GM18519 (cell line): ENCODE results near the gene NQO2.
"Not testable (repeated sequence)": the region's sequence is repeated elsewhere in the genome, so short reads cannot be mapped to it uniquely, and the experiment has no call there.

Source experiments
- ATAC-seq: cut with Tn5 transposase; IDR thresholded peaks from one replicate; pipeline ENCODE4 v1.9.1; 2021; ENCODE audit warnings: mild to moderate bottlenecking, moderate library complexity; ENCODE audit not compliant: unreplicated experiment, low FRiP score

The NQO2 gene

DNA sequence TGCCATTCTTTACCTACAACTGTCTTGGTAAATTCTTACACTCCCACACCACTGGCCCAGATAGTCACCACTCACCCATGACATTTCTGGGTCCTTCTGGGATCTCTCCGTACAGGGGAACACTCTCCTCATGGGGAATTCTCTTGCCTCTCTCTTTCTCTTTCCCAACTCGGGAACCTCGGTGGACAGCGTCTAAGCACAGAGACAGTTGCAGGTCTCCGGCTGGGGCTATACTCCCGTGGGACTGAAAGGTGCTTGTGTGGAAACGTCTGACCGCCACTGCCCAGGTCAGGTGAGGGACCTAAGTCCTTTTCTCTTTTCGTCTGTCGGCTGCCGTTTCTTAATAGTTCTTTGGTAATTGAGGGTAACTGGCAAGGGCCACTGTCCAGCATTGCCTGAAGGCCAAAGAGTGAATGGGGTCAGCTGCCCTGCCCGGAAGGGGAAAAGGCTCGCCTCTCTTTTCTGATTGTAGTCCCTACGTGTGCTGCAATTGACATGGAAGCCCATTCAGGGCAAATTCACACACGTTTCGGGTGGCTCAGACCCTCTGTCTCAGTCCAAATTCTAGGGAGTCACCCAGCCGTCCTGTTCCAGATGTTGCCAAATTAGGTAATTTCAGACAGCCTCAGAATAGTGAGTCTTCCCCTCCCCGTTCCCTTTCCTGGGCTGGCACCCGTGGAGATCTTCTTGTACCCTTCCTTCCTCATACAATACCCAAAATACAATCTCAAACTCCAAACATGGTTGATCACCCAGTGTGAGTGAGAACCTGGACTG, 37.4 kb downstream of the NQO2 start:
- ATAC-seq, result no peak

- ATAC-seq, result no peak
These were observed 38.1 kb downstream of the NQO2 start for GRCh38 chr6:3037638-3038365.

- ATAC-seq, result no peak
These were observed 39.7 kb downstream of the NQO2 start for GRCh38 chr6:3039384-3039783.

- no peak for ATAC-seq
These were observed 41.5 kb downstream of the NQO2 start for GRCh38 chr6:3041147-3041546.

- no peak for ATAC-seq
These were observed 41.9 kb downstream of the NQO2 start for GRCh38 chr6:3041606-3042005.

- ATAC-seq, result no peak
These were observed 45.7 kb downstream of the NQO2 start for GRCh38 chr6:3045369-3045768.

DNA sequence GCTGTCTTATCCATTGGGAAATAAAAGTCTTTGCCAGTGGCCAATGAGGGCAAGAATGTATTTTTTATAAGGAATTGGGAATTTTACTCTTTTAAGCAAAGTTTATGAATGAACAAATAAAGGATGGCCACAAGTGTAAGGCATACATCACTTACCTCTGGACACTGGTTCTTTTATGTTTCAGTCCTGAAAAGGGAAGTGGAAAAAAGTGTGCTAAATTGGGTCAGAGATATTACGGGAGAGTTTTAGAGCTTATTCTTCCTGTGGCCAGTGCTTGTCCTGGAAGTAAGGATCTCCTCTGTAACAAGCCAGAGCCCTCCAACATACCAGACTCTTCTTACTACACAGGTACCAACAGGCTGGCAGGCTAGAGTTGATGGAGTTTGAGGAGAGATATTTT, 46.1 kb downstream of the NQO2 start:
- no peak for ATAC-seq

- no peak for ATAC-seq
These were observed 46.6 kb downstream of the NQO2 start for GRCh38 chr6:3046295-3046694.

GRCh38 chr6:3048009-3048408, 48.3 kb downstream of the NQO2 start:
- ATAC-seq, result not testable (repeated sequence)

DNA sequence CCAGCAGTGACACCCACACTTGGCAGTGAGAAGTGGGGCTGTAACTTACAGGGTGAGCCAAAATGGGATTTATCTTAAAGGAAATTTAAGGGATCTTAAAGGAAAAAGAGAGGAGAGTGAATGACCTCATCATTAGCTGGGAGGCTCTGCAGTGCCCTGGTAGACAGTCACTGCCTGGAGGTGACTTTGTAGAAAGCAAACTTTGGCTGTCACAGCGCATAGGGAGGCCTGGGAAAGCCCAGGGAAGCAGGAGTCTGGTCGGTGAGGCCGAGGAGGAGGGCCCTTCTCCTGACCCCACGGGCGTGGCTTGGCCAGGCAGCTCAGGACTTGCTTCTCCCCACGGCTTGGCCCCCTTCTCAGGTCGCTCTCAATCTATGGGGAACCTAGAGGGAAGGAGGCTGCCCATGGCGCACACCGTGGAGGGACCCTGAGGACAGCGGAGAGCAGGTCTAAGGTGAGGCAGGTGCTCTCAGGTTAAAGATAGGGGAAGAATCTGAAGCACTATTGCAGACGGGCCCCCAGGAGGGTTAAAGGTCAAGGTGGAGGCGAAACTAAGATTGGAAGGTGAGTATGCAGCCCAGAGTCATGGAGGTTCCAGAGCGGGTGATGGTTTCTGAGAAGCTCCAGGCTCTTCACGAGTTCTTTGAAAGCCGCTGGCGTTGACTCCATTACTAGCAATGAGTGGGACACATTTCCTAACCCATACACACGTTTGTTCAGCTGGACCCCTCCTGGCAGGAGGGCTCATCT, 53.0 kb downstream of the NQO2 start:
- no peak for ATAC-seq

DNA sequence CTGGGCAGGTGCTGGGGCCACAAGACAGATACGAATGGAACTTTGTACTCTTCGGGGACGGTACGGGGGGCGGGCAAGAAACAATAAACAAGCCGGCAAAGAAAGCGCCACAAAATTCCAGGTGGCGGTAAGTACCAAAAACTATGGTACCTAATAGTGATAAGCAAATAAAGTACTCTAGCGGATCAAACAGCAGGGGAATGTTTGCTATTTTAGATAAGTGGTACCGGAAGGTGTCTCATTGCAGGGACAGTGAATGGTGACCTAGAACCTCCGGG, 53.5 kb downstream of the NQO2 start:
- no peak for ATAC-seq

- ATAC-seq, result not testable (repeated sequence)
These were observed 54.8 kb downstream of the NQO2 start for GRCh38 chr6:3054229-3055157.

DNA sequence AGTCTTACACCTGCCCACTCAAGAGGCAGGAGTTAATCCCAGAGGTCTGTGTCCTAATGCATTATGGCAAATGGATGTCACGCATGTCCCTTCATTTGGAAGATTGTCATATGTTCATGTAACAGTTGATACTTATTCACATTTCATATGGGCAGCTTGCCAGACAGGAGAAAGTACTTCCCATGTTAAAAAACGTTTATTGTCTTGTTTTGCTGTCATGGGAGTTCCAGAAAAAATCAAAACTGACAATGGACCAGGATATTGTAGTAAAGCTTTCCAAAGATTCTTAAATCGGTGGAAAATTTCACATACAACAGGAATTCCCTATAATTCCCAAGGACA, 55.4 kb downstream of the NQO2 start:
- ATAC-seq, result not testable (repeated sequence)

GRCh38 chr6:3057063-3057770, 57.5 kb downstream of the NQO2 start:
- ATAC-seq, result no peak

DNA sequence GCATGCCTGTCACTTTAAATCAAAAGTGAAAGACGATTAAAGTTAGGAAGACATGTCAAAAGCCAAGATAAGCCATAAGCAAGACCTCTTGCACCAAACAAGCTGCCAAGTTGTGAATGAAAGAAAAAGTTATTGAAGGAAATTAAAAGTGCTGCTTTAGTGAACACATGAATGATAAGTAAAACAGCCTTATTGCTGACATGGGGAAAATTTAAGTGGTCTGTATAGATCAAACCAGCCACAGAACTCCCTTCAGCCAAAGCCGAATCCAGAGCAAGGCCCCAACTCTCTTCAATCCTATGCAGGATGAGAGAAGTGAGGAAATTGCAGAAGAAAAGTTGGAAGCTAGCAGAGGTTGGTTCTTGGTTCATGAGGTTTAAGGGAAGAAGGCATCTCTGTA, 59.3 kb downstream of the NQO2 start:
- ATAC-seq, result no peak

GRCh38 chr6:3060092-3060491, 60.4 kb downstream of the NQO2 start:
- not testable (repeated sequence) for ATAC-seq

DNA sequence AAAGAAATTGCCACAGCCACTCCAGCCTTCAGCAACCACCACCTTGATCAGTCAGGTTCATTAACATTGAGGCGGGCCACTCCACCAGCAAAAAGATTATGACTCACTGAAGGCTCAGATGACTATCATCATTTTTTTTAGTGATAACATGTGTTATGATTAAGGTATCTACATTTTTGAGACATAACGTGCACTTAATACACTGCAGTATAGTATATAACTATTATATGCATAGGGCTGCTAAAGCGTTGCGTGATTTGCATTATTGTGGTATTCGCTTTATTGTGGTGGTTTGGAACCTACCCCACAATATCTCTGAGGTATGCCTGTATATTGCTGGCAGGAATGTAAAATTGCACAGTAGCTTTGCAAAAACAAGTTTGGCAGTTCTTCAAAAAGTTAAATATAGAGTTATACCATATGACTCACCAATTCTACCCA, 61.8 kb downstream of the NQO2 start:
- no peak for ATAC-seq

GRCh38 chr6:3063340-3063732, 63.6 kb downstream of the NQO2 start:
- not testable (repeated sequence) for ATAC-seq

DNA sequence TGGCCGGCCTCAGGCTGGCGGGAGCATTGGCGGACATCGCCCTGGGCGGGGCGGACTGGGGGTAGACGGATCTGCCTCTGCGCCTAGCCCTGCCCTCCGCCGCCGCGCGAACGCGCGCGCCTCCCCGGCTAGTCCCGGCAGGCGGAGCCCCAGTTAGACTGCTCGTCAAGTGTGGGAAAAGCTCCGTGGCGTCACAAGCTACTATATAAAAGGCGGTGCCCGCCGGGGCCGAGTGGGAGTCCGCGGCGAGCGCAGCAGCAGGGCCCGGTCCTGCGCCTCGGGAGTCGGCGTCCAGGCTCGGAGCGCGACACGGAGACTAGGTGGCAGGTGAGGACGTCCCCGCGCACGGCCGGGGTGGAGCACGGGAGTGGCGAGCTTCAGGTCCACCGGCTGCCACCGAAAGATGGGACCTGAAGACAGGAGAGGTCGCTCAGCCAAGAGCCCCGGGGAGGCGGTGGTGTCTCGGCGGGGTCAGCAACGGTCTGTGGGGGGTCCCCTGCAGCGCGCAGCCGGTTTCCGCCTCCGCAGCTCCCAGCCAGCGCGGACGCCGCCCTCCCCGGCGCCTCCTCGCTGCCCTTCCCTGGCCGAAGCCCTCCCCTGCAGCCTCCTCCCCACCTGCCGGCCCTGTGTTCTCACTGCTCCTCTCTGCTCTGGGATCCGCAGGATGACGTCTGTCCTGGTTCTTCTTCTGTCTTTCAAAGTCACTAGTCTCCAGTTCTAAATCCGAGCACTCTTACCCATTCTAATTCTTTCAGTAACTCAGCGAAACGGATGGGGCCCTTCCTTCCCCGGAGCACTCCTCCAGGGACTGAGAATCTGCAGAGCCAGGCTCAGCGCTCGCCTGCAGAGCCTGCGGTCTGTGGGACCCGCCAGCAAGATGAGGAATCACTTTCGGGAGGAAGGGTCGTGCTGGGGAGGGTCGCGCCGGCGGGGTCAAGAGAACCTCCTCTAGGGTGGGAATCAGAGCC, 64.3 kb downstream of the NQO2 start:
- peak; percentile 49 for ATAC-seq
